Fibroblast of lung (primary cell): Measurements from ENCODE around the gene TAB3. TPM values are rescaled to one million over a fixed set of nuclear protein-coding genes. Genes with fewer than 3 reads are reported as not detected.

Experiments
- DNase-seq, 2 donors: peaks; one replicate each; pipeline versions ENCODE4 v3.0.0 to v3.0.0-alpha.2; 2010; ENCODE audit warnings: low read depth in 2 of 2
- H2AFZ ChIP-seq: 2 replicates; pipeline ENCODE4 v1.5.1; 2012; ENCODE audit warnings: low read length, control low read depth, inconsistent platforms
- H3K27ac ChIP-seq: 2 replicates; pipeline ENCODE4 v1.5.1; 2011; ENCODE audit warnings: low read length, control low read depth; ENCODE audit not compliant: insufficient read depth
- H3K27me3 ChIP-seq: 2 replicates; pipeline ENCODE4 v1.5.1; 2011; ENCODE audit warnings: mild to moderate bottlenecking, low read length; ENCODE audit not compliant: control insufficient read depth, insufficient read depth
- H3K36me3 ChIP-seq: 2 replicates; pipeline ENCODE4 v1.5.1; 2011; ENCODE audit warnings: low read length; ENCODE audit not compliant: control insufficient read depth, insufficient read depth
- H3K4me1 ChIP-seq: 2 replicates; pipeline ENCODE4 v1.5.1; 2011; ENCODE audit warnings: low read length; ENCODE audit not compliant: control insufficient read depth, insufficient read depth; ENCODE audit errors: extremely low read depth
- H3K4me2 ChIP-seq: 2 replicates; pipeline ENCODE4 v1.5.1; 2011; ENCODE audit warnings: low read length, control low read depth; ENCODE audit not compliant: insufficient read depth; ENCODE audit errors: extremely low read depth
- H3K4me3 ChIP-seq, 4 experiments: fragments of 200-600 bp in 1 of 4; sonication (generic) in 1 of 4; replicated peaks in 1 of 4; 2 replicates each; pipeline ENCODE4 v1.5.1; 2011 to 2016; ENCODE audit warnings: low read length in 4 of 4, low read depth in 3 of 4, mild to moderate bottlenecking in 3 of 4, control low read depth in 2 of 4, inconsistent platforms in 1 of 4, mixed read lengths in 1 of 4; ENCODE audit not compliant: insufficient read depth in 1 of 4; ENCODE audit errors: control extremely low read depth in 1 of 4
- H3K79me2 ChIP-seq: 2 replicates; pipeline ENCODE4 v1.5.1; 2012; ENCODE audit warnings: mild to moderate bottlenecking, low read length, inconsistent platforms; ENCODE audit not compliant: control insufficient read depth, insufficient read depth
- H3K9ac ChIP-seq: 2 replicates; pipeline ENCODE4 v1.5.1; 2011; ENCODE audit warnings: mild to moderate bottlenecking, low read length, control low read depth; ENCODE audit not compliant: insufficient read depth
- H3K9me3 ChIP-seq: 2 replicates; pipeline ENCODE4 v1.5.1; 2012; ENCODE audit warnings: low read depth, low read length; ENCODE audit not compliant: control insufficient read depth, insufficient read depth
- H4K20me1 ChIP-seq: 2 replicates; pipeline ENCODE4 v1.5.1; 2011; ENCODE audit warnings: low read length; ENCODE audit not compliant: control insufficient read depth, insufficient read depth; ENCODE audit errors: extremely low read depth
- CTCF ChIP-seq, 2 donors: IDR thresholded peaks in 1 of 2; conservative IDR thresholded peaks in 1 of 2; 1 replicate in 1 of 2; 2 replicates in 1 of 2; pipeline ENCODE4 v1.5.1; 2011 to 2012; ENCODE audit warnings: low read length in 2 of 2, control low read depth in 1 of 2, inconsistent platforms in 1 of 2, low read depth in 1 of 2, mild to moderate bottlenecking in 1 of 2
- EZH2 ChIP-seq: IDR thresholded peaks from 2 replicates; pipeline ENCODE4 v1.5.1; 2012; ENCODE audit warnings: low read length, control low read depth, mild to moderate bottlenecking; ENCODE audit errors: missing control alignments
- polyA plus RNA-seq, 2 donors: library from polyadenylated mRNA; depleted of rRNA in 1 of 2; stranded (reverse) in 1 of 2; unstranded in 1 of 2; fragments of >200 nt; gene quantifications; 2 replicates each; pipeline ENCODE4 v1.2.1, GENCODE V29; 2011 to 2012; ENCODE audit warnings: missing spikeins in 1 of 2
- total RNA-seq: library from RNA; depleted of rRNA; stranded (reverse); fragments of >200 nt; gene quantifications from 2 replicates; pipeline ENCODE4 v1.2.1, GENCODE V29; 2014

TAB3 gene
- total and polyA plus RNA-seq, 2 donors (not counting 1 experiment from before 2014, with no cell fraction given): 8.6 to 14.9 TPM

GRCh38 chrX:30900227-30900626 is 11.2 kb upstream of the TAB3 start:
- no peak overlapping the region for H3K4me2 ChIP-seq
- no peak overlapping the region for H3K4me3 ChIP-seq
- DNase-seq: peak in 1 of 2 donors; percentile 57
- H3K79me2 ChIP-seq: no peaks in the 10 kb centered on the region
- H3K27me3 ChIP-seq: no peaks in the 10 kb centered on the region
- no peak overlapping the region for H2AFZ ChIP-seq
- no peaks in the 10 kb centered on the region for H3K36me3 ChIP-seq
- no peak for TF ChIP-seq CTCF (conservative IDR thresholded peaks at IDR 0.05 in 1 of 2, IDR thresholded peaks at IDR 0.05 in 1 of 2; ENCODE audit: low read depth in 1 of 2, low read length in 2 of 2)
- TF ChIP-seq EZH2: no peak
- H3K4me1 ChIP-seq: no peaks in the 10 kb centered on the region
- H4K20me1 ChIP-seq: no peaks in the 10 kb centered on the region
- H3K9ac ChIP-seq: no peak overlapping the region
- H3K27ac ChIP-seq: no peak overlapping the region
- H3K9me3 ChIP-seq: no peaks in the 10 kb centered on the region

GRCh38 chrX:30898886-30899285 is 9.8 kb upstream of the TAB3 start:
- TF ChIP-seq EZH2: no peak
- TF ChIP-seq CTCF (conservative IDR thresholded peaks at IDR 0.05 in 1 of 2, IDR thresholded peaks at IDR 0.05 in 1 of 2; ENCODE audit: low read depth in 1 of 2, low read length in 2 of 2): no peak

GRCh38 chrX:30895370-30895769 is 6.3 kb upstream of the TAB3 start:
- no peaks in the 10 kb centered on the region for H3K36me3 ChIP-seq
- no peak overlapping the region for H3K4me3 ChIP-seq
- no peaks in the 10 kb centered on the region for H3K4me1 ChIP-seq
- H3K9me3 ChIP-seq: no peaks in the 10 kb centered on the region
- no peak overlapping the region for H3K27ac ChIP-seq
- no peak for TF ChIP-seq EZH2
- TF ChIP-seq CTCF (conservative IDR thresholded peaks at IDR 0.05 in 1 of 2, IDR thresholded peaks at IDR 0.05 in 1 of 2; ENCODE audit: low read depth in 1 of 2, low read length in 2 of 2): no peak
- H3K4me2 ChIP-seq: no peak overlapping the region
- no peak overlapping the region for H2AFZ ChIP-seq
- no peaks in the 10 kb centered on the region for H4K20me1 ChIP-seq
- H3K9ac ChIP-seq: no peak overlapping the region
- H3K79me2 ChIP-seq: no peaks in the 10 kb centered on the region
- H3K27me3 ChIP-seq: no peaks in the 10 kb centered on the region
- DNase-seq: no peak

More at GRCh38 chrX:30898886-30899285, 9.8 kb upstream of the TAB3 start:
- Histone ChIP-seq H3K9ac (no peak overlapping the region), H3K79me2 (no peaks in the 10 kb centered on the region), H3K36me3 (no peaks in the 10 kb centered on the region), H3K4me3 (no peak overlapping the region), H3K9me3 (no peaks in the 10 kb centered on the region), H3K27ac (no peak overlapping the region), H3K27me3 (no peaks in the 10 kb centered on the region), H3K4me1 (no peaks in the 10 kb centered on the region), H3K4me2 (no peak overlapping the region), H2AFZ (no peak overlapping the region), H4K20me1 (no peaks in the 10 kb centered on the region)
- no peak for DNase-seq
